SU-DHL-6 (cell line): ENCODE measurements around the gene PLA2G4F.

Experiments
- H2AFZ ChIP-seq: fragments of 200-600 bp; sonication (generic); 2 replicates; pipeline ENCODE4 v1.6.1; 2014; ENCODE audit warnings: low read depth, mild to moderate bottlenecking, moderate library complexity, mixed read lengths, antibody characterized with exemption, low read length; ENCODE audit not compliant: severe bottlenecking
- H3F3A ChIP-seq: fragments of 200-600 bp; shearing (Covaris generic); 2 replicates; pipeline ENCODE4 v1.6.0; 2016; ENCODE audit warnings: antibody characterized with exemption, mild to moderate bottlenecking; ENCODE audit not compliant: insufficient read depth
- H3K27ac ChIP-seq: fragments of 200-600 bp; sonication (generic); 2 replicates; pipeline ENCODE4 v1.5.1; 2016; ENCODE audit warnings: low read depth, mild to moderate bottlenecking, low read length, moderate library complexity, mixed read lengths
- H3K27me3 ChIP-seq: fragments of 200-600 bp; sonication (generic), shearing (Covaris generic); 2 replicates; pipeline ENCODE4 v1.6.0; 2014; ENCODE audit warnings: mild to moderate bottlenecking, low read length
- H3K36me3 ChIP-seq: fragments of 200-600 bp; sonication (generic); 2 replicates; pipeline ENCODE4 v1.6.1; 2014; ENCODE audit warnings: mild to moderate bottlenecking, low read length, mixed read lengths
- H3K4me2 ChIP-seq: fragments of 300-600, 200-600 bp; shearing (Covaris generic), sonication (generic); 2 replicates; pipeline ENCODE4 v1.6.0; 2014; ENCODE audit warnings: low read length, low read depth, mild to moderate bottlenecking; ENCODE audit not compliant: poor library complexity, severe bottlenecking
- H3K4me3 ChIP-seq: fragments of 200-600 bp; sonication (generic); 2 replicates; pipeline ENCODE4 v1.5.1; 2014; ENCODE audit warnings: antibody characterized with exemption, low read length, mild to moderate bottlenecking, mixed read lengths; ENCODE audit not compliant: insufficient read depth, poor library complexity, severe bottlenecking
- H3K79me2 ChIP-seq: fragments of 200-600 bp; sonication (generic); 2 replicates; pipeline ENCODE4 v1.6.1; 2014; ENCODE audit warnings: mild to moderate bottlenecking, low read length, moderate library complexity; ENCODE audit not compliant: insufficient read depth
- H3K9ac ChIP-seq: fragments of 200-600 bp; sonication (generic); 2 replicates; pipeline ENCODE4 v1.7.0; 2014; ENCODE audit warnings: mild to moderate bottlenecking, low read length
- H3K9me2 ChIP-seq: fragments of 200-600 bp; sonication (generic); replicated peaks from 2 replicates; pipeline ENCODE4 v1.6.1; 2014; ENCODE audit warnings: low read length; ENCODE audit not compliant: insufficient read depth
- H3K9me3 ChIP-seq: fragments of 200-600 bp; sonication (generic); 2 replicates; pipeline ENCODE4 v1.6.1; 2014; ENCODE audit warnings: low read length, mixed read lengths; ENCODE audit not compliant: insufficient read depth
- H4K20me1 ChIP-seq: fragments of 200-600 bp; sonication (generic); 2 replicates; pipeline ENCODE4 v1.6.1; 2014; ENCODE audit warnings: low read depth, mild to moderate bottlenecking, antibody characterized with exemption, low read length, moderate library complexity, mixed read lengths
- EZH2phosphoT487 ChIP-seq: fragments of 200-600 bp; sonication (generic), shearing (Covaris generic); conservative IDR thresholded peaks from 2 replicates; pipeline ENCODE4 v1.6.1; 2018; ENCODE audit warnings: mild to moderate bottlenecking, antibody characterized with exemption, low read length, moderate library complexity, mixed read lengths
- TF ChIP-seq, protein P1 (sequence below): fragments of 200-600 bp; sonication (generic); IDR thresholded peaks from one replicate; pipeline ENCODE4 v1.5.1; 2017; ENCODE audit warnings: antibody characterized with exemption, mild to moderate bottlenecking, low read length, moderate library complexity; ENCODE audit not compliant: insufficient read depth, poor library complexity, severe bottlenecking

PLA2G4F gene

DNA sequence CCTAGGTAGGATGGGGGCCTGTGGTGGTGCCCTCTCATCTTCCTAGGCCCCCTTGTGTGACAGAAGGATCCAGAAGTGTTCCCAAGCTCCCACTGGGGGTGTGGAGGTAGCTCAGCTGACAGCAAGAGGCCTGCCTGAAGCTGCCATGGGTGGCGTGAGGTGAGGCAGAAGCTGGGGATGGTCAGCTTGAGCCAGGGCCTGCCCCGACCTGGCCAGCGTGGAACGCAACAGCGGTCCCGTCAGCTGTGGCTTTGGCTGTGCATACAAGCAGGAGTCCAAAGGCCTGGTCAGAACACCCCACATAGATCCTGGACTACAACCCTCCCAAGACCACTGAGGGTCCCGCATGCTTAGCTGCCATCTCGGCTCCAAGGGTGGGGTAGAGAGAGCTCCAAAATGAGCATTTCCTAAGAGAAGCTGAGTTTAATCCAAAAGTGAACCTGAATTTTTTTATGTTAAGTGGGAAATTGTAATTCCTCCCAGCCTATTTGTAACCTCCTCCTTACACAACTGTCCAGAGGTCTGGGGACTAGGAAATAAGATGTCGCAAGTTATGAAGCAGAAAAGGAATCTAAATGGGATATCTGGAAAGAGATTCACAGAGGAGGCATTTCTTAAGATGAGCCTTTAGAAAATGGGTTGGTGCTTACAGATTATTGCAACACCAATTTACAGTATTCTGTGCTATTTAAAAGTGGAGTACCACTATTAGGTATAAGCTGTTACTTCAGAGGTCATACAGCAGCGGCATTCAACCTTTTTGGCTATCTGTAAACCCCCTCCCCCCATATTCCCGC is 52.1 kb downstream of the PLA2G4F start:
- H3F3A ChIP-seq: no peaks in the 10 kb centered on the region
- no peak overlapping the region for H3K4me2 ChIP-seq
- H4K20me1 ChIP-seq: no peaks in the 10 kb centered on the region

DNA sequence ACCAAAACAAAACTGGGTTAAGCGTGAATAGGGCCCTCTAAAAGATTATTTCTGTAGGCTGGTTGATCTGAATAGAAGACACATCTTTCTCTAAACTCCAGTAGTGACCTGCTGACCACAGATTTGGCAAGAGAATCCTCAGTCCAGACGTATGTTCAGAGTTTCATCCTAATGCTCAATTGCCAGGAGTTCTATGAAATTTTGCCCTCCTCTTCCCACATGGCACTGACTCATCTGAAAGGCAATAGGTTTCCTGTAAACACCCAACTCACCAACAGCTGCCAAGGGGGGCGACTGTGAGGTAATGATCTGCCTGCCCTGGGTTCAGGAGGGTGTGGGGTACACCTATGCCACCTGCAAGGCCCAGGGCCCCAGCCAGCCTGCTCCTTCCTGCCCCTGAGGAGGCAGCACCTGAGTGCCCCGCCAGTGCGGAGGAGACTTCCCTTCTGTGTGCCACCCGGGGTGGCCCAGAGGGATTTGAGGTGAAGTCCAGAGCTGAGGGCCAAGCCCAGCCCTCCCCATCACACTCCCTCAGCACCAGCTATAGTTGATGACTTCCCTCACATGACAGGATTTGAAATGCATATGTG is 53.7 kb downstream of the PLA2G4F start:
- Histone ChIP-seq H3K9me2 (no peaks in the 10 kb centered on the region), H3K27me3 (no peaks in the 10 kb centered on the region), H3K4me2 (no peak overlapping the region), H4K20me1 (no peaks in the 10 kb centered on the region), H3K27ac (no peak overlapping the region), H3K4me3 (no peak overlapping the region), H3F3A (no peaks in the 10 kb centered on the region), H2AFZ (no peak overlapping the region), H3K79me2 (no peaks in the 10 kb centered on the region), H3K9ac (no peak overlapping the region), H3K9me3 (no peaks in the 10 kb centered on the region), H3K36me3 (no peaks in the 10 kb centered on the region)
- TF ChIP-seq EZH2phosphoT487: no peak
- TF ChIP-seq, protein P1, sequence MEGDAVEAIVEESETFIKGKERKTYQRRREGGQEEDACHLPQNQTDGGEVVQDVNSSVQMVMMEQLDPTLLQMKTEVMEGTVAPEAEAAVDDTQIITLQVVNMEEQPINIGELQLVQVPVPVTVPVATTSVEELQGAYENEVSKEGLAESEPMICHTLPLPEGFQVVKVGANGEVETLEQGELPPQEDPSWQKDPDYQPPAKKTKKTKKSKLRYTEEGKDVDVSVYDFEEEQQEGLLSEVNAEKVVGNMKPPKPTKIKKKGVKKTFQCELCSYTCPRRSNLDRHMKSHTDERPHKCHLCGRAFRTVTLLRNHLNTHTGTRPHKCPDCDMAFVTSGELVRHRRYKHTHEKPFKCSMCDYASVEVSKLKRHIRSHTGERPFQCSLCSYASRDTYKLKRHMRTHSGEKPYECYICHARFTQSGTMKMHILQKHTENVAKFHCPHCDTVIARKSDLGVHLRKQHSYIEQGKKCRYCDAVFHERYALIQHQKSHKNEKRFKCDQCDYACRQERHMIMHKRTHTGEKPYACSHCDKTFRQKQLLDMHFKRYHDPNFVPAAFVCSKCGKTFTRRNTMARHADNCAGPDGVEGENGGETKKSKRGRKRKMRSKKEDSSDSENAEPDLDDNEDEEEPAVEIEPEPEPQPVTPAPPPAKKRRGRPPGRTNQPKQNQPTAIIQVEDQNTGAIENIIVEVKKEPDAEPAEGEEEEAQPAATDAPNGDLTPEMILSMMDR: no peak

More for the DNA sequence above, 52.1 kb downstream of the PLA2G4F start:
- H3K79me2 ChIP-seq: no peaks in the 10 kb centered on the region
- no peaks in the 10 kb centered on the region for H3K36me3 ChIP-seq
- H2AFZ ChIP-seq: no peak overlapping the region
- no peaks in the 10 kb centered on the region for H3K9me2 ChIP-seq
- no peak for TF ChIP-seq EZH2phosphoT487
- TF ChIP-seq, protein P1: no peak
- H3K9ac ChIP-seq: no peak overlapping the region
- no peaks in the 10 kb centered on the region for H3K9me3 ChIP-seq
- no peak overlapping the region for H3K27ac ChIP-seq
- H3K27me3 ChIP-seq: no peaks in the 10 kb centered on the region
- H3K4me3 ChIP-seq: no peak overlapping the region

DNA sequence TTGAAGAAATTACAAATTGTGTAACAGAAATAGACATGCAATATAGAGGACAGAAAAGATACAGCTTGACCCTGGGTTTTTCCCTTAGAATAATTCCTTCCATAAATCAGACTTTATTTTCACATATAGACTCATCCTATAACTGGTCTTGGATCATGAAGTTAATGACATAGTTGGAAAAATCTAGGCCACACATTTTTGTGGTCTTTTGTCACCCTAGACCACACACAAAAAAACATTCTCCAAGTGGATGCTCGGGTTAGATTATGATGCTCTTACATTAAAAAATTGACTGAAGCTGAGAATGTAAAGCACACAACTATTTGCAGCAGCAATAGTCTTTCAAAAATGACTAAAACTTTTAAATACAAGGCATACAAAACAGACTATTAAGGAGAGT is 54.6 kb downstream of the PLA2G4F start:
- no peaks in the 10 kb centered on the region for H3K9me3 ChIP-seq
- no peaks in the 10 kb centered on the region; the same call in 1 of the 2 replicates for H3K27me3 ChIP-seq
- no peak overlapping the region for H3K27ac ChIP-seq
- no peak overlapping the region for H2AFZ ChIP-seq
- H3F3A ChIP-seq: no peaks in the 10 kb centered on the region
- H3K9me2 ChIP-seq: no peaks in the 10 kb centered on the region
- no peaks in the 10 kb centered on the region for H4K20me1 ChIP-seq
- H3K79me2 ChIP-seq: no peaks in the 10 kb centered on the region
- H3K9ac ChIP-seq: no peak overlapping the region
- H3K36me3 ChIP-seq: no peaks in the 10 kb centered on the region
- TF ChIP-seq EZH2phosphoT487: no peak
- TF ChIP-seq, protein P1: no peak
- no peak overlapping the region for H3K4me3 ChIP-seq
- no peak overlapping the region for H3K4me2 ChIP-seq
